Panc1 (cell line): ENCODE data around the gene SLC66A2.

Source experiments
- POLR2AphosphoS5 ChIP-seq: IDR thresholded peaks from 2 replicates; pipeline ENCODE4 v1.6.1; 2012; ENCODE audit warnings: mild to moderate bottlenecking, low read depth, low read length, moderate library complexity
- SIN3A ChIP-seq: IDR thresholded peaks from 2 replicates; pipeline ENCODE4 v1.6.1; 2012; ENCODE audit warnings: low read depth, mild to moderate bottlenecking, low read length, moderate library complexity, borderline replicate concordance; ENCODE audit not compliant: insufficient read depth
- TCF7L2 ChIP-seq: IDR thresholded peaks from 2 replicates; pipeline ENCODE4 v1.6.1; 2011; ENCODE audit warnings: mild to moderate bottlenecking, low read depth, low read length, inconsistent platforms
- TF ChIP-seq, protein P1 (sequence below): fragments of 450-650 bp; IDR thresholded peaks from 2 replicates; pipeline ENCODE4 v1.5.1; 2017; ENCODE audit warnings: mild to moderate bottlenecking
- TF ChIP-seq, protein P2 (sequence below), 2 experiments: IDR thresholded peaks; 2 replicates each; pipeline ENCODE4 v1.6.1; 2011 to 2012; ENCODE audit warnings: low read depth in 2 of 2, control low read depth in 1 of 2, low read length in 1 of 2, mild to moderate bottlenecking in 1 of 2, moderate library complexity in 1 of 2; ENCODE audit not compliant: insufficient read depth in 1 of 2

DNA sequence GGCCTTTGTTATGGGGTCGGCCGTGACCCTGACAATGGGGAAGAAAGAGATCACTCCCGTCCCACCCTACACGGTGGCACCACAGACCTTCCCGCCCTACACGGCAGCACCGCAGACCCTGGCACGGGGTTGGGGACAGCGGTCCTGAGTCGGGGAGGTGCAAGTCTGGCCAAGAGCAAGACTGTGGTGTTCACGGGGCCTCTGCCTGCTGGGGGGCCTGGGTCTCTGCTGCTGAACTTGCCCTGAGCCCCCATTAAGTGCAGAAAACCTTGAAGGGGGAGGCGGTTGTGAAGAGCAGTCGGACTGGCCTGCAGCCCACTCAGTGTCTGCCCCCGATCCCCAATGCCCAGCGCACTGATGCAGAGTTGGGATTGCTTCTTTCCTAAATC is 75.9 kb downstream of the SLC66A2 start:
- TF ChIP-seq, protein P1, sequence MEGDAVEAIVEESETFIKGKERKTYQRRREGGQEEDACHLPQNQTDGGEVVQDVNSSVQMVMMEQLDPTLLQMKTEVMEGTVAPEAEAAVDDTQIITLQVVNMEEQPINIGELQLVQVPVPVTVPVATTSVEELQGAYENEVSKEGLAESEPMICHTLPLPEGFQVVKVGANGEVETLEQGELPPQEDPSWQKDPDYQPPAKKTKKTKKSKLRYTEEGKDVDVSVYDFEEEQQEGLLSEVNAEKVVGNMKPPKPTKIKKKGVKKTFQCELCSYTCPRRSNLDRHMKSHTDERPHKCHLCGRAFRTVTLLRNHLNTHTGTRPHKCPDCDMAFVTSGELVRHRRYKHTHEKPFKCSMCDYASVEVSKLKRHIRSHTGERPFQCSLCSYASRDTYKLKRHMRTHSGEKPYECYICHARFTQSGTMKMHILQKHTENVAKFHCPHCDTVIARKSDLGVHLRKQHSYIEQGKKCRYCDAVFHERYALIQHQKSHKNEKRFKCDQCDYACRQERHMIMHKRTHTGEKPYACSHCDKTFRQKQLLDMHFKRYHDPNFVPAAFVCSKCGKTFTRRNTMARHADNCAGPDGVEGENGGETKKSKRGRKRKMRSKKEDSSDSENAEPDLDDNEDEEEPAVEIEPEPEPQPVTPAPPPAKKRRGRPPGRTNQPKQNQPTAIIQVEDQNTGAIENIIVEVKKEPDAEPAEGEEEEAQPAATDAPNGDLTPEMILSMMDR, result no peak
- no peak for TF ChIP-seq POLR2AphosphoS5
- TF ChIP-seq, protein P2, sequence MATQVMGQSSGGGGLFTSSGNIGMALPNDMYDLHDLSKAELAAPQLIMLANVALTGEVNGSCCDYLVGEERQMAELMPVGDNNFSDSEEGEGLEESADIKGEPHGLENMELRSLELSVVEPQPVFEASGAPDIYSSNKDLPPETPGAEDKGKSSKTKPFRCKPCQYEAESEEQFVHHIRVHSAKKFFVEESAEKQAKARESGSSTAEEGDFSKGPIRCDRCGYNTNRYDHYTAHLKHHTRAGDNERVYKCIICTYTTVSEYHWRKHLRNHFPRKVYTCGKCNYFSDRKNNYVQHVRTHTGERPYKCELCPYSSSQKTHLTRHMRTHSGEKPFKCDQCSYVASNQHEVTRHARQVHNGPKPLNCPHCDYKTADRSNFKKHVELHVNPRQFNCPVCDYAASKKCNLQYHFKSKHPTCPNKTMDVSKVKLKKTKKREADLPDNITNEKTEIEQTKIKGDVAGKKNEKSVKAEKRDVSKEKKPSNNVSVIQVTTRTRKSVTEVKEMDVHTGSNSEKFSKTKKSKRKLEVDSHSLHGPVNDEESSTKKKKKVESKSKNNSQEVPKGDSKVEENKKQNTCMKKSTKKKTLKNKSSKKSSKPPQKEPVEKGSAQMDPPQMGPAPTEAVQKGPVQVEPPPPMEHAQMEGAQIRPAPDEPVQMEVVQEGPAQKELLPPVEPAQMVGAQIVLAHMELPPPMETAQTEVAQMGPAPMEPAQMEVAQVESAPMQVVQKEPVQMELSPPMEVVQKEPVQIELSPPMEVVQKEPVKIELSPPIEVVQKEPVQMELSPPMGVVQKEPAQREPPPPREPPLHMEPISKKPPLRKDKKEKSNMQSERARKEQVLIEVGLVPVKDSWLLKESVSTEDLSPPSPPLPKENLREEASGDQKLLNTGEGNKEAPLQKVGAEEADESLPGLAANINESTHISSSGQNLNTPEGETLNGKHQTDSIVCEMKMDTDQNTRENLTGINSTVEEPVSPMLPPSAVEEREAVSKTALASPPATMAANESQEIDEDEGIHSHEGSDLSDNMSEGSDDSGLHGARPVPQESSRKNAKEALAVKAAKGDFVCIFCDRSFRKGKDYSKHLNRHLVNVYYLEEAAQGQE (IDR thresholded peaks at IDR 0.05; ENCODE audit: insufficient read depth in 1 of 2, low read depth in 2 of 2, low read length in 1 of 2), result no peak
- no peak for TF ChIP-seq TCF7L2
- no peak for TF ChIP-seq SIN3A
